ENCODE results near the gene FRY. TPM values are rescaled to one million over a fixed set of nuclear protein-coding genes. Genes with fewer than 3 reads are reported as not detected.

Gene FRY
- total and polyA plus RNA-seq, 2 donors = 45.9 to 61.4 TPM

DNA sequence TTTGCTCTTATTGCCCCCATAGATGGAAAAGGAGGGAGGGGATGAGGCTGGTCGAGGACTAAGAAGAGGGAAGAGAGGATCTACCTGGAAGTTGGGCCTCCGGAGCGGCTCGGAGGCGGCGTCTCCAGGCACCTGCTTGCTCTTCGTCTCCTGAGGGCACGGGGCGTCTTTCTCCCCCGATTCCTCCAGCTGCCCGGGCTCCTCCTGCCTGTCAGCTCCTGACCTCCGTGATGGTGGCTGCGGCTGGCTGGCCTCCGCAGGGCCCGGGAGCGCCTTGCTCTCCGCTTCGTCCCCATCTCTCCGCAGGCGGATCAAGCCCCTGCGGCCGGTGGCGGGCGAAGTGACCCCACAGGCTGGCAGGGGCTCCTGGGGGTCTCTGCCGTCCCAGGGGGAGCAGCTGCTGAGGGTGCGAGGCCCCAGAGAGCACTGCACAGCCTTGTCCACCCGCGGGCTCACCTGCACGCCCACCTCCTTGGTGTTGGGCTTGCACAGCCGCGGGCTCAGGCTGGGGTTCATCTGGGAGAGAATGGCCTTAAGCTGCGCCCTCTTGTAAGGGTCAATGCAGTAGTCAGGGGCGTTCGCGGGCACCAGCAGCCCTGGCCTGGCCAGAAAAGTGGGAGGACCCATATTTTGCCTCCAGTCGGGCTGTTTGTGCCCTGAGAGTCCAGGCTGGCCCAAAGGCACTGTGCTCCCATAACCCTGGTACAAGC, 279.8 kb downstream of the FRY start:
- H3K4me3 ChIP-seq (ENCODE audit: low read depth, low read length) = no peak overlapping the region
- 92% methylated on average over 36 of the region's 36 CpGs for WGBS
- H3K4me1 ChIP-seq (ENCODE audit: insufficient read depth) = no peaks in the 10 kb centered on the region
- H3K36me3 ChIP-seq (ENCODE audit: insufficient read depth) = no peaks in the 10 kb centered on the region
- H3K27ac ChIP-seq (ENCODE audit: low read depth) = no peak overlapping the region
- no peak for DNase-seq (ENCODE audit: extremely low spot score)

DNA sequence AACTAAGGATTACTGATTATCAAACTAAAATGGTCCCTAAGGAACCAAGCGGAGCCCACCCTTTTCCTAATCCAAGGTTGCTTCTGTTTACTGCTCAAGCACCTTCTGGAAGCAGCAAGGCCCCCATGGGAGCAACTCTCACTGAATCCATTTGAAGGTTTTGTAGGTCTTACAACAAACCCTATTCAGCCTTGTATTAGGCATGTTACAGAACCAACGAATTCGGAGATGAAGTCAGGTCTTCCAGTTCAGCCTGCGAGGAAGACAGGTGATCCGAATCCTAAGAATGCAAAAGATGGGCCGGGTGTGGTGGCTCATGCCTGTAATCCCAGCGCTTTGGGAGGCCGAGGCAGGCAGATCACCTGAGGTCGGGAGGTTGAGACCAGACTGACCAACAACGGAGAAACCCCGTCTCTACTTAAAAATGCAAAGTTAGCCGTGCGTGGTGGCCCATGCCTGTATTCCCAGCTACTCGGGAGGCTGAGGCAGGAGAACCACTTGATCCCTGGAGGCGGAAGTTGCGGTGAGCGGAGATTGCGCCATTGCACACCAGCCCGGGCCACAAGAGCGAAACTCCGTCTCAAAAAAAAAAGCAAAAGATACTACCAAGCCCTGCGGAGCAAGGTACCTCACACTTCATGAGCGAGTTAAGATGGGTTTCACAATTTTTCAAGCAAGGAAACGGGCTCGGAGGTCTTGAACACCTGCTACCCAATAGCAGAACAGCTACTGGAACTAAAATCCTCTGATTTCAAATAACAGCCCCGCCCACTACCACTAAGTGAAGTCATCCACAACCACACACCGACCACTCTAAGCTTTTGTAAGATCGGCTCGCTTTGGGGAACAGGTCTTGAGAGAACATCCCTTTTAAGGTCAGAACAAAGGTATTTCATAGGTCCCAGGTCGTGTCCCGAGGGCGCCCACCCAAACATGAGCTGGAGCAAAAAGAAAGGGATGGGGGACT, 283.0 kb downstream of the FRY start:
- WGBS = 75% methylated on average over 32 of the region's 32 CpGs
- Histone ChIP-seq H3K4me3 (ENCODE audit: low read depth, low read length) (peak overlapping the region; percentile 63), H3K27ac (ENCODE audit: low read depth) (peak overlapping the region; percentile 95), H3K36me3 (ENCODE audit: insufficient read depth) (no peaks in the 10 kb centered on the region), H3K4me1 (ENCODE audit: insufficient read depth) (no peaks in the 10 kb centered on the region)
- DNase-seq (ENCODE audit: extremely low spot score) = peak; percentile 31

DNA sequence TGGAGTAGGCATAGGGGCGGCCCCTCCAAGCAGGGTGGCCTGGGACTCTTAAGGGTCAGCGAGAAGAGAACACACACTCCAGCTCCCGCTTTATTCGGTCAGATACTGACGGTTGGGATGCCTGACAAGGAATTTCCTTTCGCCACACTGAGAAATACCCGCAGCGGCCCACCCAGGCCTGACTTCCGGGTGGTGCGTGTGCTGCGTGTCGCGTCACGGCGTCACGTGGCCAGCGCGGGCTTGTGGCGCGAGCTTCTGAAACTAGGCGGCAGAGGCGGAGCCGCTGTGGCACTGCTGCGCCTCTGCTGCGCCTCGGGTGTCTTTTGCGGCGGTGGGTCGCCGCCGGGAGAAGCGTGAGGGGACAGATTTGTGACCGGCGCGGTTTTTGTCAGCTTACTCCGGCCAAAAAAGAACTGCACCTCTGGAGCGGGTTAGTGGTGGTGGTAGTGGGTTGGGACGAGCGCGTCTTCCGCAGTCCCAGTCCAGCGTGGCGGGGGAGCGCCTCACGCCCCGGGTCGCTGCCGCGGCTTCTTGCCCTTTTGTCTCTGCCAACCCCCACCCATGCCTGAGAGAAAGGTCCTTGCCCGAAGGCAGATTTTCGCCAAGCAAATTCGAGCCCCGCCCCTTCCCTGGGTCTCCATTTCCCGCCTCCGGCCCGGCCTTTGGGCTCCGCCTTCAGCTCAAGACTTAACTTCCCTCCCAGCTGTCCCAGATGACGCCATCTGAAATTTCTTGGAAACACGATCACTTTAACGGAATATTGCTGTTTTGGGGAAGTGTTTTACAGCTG, 283.9 kb downstream of the FRY start, which contains the start of the genes BRCA2 and ZAR1L:
BRCA2 (plus strand) TSS at position 271 of the 790 bp plus-strand sequence. CDS start 953 bp downstream, outside the sequence.
ZAR1L (minus strand) TSS at position 126 of the 790 bp plus-strand sequence. CDS start 3,438 bp downstream, outside the sequence.
- DNase-seq (ENCODE audit: extremely low spot score) = peak; percentile 72
- H3K4me3 ChIP-seq (ENCODE audit: low read depth, low read length) = peak within 1 kb of the TSS; percentile 63
- H3K36me3 ChIP-seq (ENCODE audit: insufficient read depth) = no peaks in the 10 kb centered on the region
- H3K27ac ChIP-seq (ENCODE audit: low read depth) = peak within 1 kb of the TSS; percentile 95
- under 1% methylated on average over 60 of the region's 60 CpGs for WGBS
- no peaks in the 10 kb centered on the region for H3K4me1 ChIP-seq (ENCODE audit: insufficient read depth)

DNA sequence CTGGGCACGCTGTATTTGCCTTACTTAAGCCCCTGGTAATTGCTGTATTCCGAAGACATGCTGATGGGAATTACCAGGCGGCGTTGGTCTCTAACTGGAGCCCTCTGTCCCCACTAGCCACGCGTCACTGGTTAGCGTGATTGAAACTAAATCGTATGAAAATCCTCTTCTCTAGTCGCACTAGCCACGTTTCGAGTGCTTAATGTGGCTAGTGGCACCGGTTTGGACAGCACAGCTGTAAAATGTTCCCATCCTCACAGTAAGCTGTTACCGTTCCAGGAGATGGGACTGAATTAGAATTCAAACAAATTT, 284.4 kb downstream of the FRY start:
- Histone ChIP-seq H3K4me1 (ENCODE audit: insufficient read depth) (no peaks in the 10 kb centered on the region), H3K36me3 (ENCODE audit: insufficient read depth) (no peaks in the 10 kb centered on the region), H3K27ac (ENCODE audit: low read depth) (no peak overlapping the region), H3K4me3 (ENCODE audit: low read depth, low read length) (peak overlapping the region; percentile 63)
- DNase-seq (ENCODE audit: extremely low spot score) = no peak
- WGBS = under 1% methylated on average over 13 of the region's 13 CpGs

DNA sequence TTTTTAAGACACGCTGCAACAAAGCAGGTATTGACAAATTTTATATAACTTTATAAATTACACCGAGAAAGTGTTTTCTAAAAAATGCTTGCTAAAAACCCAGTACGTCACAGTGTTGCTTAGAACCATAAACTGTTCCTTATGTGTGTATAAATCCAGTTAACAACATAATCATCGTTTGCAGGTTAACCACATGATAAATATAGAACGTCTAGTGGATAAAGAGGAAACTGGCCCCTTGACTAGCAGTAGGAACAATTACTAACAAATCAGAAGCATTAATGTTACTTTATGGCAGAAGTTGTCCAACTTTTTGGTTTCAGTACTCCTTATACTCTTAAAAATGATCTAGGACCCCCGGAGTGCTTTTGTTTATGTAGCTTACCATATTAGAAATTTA, 284.9 kb downstream of the FRY start:
- WGBS = 55% methylated on average over 6 of the region's 6 CpGs
- H3K27ac ChIP-seq (ENCODE audit: low read depth) = no peak overlapping the region
- no peak for DNase-seq (ENCODE audit: extremely low spot score)
- peak overlapping the region; percentile 63 for H3K4me3 ChIP-seq (ENCODE audit: low read depth, low read length)
- H3K36me3 ChIP-seq (ENCODE audit: insufficient read depth) = no peaks in the 10 kb centered on the region
- H3K4me1 ChIP-seq (ENCODE audit: insufficient read depth) = no peaks in the 10 kb centered on the region

DNA sequence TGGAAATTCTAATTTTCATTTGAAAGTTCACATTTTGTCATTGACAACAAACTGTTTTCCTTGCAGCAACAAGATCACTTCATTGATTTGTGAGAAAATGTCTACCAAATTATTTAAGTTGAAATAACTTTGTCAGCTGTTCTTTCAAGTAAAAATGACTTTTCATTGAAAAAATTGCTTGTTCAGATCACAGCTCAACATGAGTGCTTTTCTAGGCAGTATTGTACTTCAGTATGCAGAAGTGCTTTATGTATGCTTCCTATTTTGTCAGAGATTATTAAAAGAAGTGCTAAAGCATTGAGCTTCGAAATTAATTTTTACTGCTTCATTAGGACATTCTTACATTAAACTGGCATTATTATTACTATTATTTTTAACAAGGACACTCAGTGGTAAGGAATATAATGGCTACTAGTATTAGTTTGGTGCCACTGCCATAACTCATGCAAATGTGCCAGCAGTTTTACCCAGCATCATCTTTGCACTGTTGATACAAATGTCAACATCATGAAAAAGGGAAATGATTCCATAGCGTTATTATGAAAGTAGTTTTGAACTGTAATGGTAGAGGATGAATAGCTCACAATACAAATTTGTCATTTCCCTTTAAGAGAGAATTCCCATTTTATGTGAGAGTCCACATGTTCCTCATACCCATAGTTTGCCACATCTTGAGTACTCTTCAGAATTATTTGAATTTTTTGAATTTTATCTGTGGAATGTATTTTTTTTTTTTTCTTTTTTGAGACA, 286.3 kb downstream of the FRY start:
- Histone ChIP-seq H3K4me1 (ENCODE audit: insufficient read depth) (no peaks in the 10 kb centered on the region), H3K27ac (ENCODE audit: low read depth) (no peak overlapping the region), H3K36me3 (ENCODE audit: insufficient read depth) (no peaks in the 10 kb centered on the region), H3K4me3 (ENCODE audit: low read depth, low read length) (no peak overlapping the region)
- 94% methylated on average over 2 of the region's 2 CpGs for WGBS
- DNase-seq (ENCODE audit: extremely low spot score) = no peak

DNA sequence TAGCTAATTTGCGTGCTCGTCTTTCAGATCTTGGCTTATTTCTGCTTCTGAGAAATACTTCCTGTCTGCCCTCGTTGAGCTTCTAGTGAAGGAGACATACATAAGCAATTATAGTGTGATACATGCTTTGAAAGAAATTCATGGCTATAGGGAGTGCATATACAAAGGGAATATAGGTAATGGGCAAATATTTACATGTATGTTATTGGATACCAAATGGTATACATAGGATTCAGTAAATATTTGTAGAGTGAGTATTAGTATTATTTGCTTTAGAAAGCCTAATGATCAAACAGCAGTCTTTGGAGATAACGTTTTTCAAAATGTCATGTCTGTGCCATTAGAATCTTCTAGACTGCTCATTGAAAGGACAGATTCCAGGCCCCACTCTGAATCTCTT, 289.0 kb downstream of the FRY start:
- Histone ChIP-seq H3K4me3 (ENCODE audit: low read depth, low read length) (no peak overlapping the region), H3K4me1 (ENCODE audit: insufficient read depth) (no peaks in the 10 kb centered on the region), H3K36me3 (ENCODE audit: insufficient read depth) (no peaks in the 10 kb centered on the region), H3K27ac (ENCODE audit: low read depth) (no peak overlapping the region)
- WGBS = 71% methylated on average over 4 of the region's 4 CpGs
- no peak for DNase-seq (ENCODE audit: extremely low spot score)

DNA sequence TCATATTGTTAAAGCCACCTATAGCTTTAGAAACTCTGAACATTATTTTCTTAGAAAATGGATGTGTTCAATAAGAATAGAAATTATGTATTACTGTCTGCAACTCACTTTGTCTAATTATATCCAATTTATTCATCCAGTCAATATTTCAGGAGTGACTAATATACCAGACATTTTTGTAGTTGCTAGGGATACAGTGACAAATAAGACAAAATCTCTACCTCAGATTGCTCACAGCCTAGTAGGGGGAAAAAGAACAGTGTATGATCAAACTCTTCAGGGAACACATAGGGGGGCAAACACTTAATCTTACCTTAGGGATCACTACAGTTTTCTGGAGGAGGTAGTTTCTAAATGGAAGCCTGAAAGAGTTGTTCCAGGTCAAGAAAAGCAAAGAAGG, 292.3 kb downstream of the FRY start:
- Histone ChIP-seq H3K27ac (ENCODE audit: low read depth) (no peak overlapping the region), H3K4me1 (ENCODE audit: insufficient read depth) (no peaks in the 10 kb centered on the region)
- DNase-seq (ENCODE audit: extremely low spot score) = no peak

DNA sequence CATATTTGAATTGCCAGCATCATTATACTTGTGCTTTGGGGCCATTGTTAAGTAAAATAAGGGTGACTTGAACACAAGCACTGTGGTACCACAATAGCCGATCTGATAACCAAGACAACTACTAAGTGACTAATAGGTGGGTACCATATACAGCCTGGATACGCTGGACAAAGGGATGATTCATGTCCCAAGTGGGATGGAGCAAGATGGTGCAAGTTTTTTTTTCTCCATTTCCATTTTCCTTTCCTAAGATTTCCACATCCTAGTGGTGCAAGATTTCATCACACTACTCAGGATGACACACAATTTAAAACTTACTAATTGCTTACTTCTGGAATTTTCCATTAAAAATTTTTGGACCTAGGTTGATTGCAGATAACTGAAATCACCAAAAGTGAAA, 298.9 kb downstream of the FRY start:
- WGBS = 95% methylated on average over 2 of the region's 2 CpGs
- Histone ChIP-seq H3K36me3 (ENCODE audit: insufficient read depth) (no peaks in the 10 kb centered on the region), H3K27ac (ENCODE audit: low read depth) (no peak overlapping the region), H3K4me3 (ENCODE audit: low read depth, low read length) (no peak overlapping the region), H3K4me1 (ENCODE audit: insufficient read depth) (no peaks in the 10 kb centered on the region)
- no peak for DNase-seq (ENCODE audit: extremely low spot score)

More for the DNA sequence above, 292.3 kb downstream of the FRY start:
- Histone ChIP-seq H3K36me3 (ENCODE audit: insufficient read depth) (no peaks in the 10 kb centered on the region), H3K4me3 (ENCODE audit: low read depth, low read length) (no peak overlapping the region)

DNA sequence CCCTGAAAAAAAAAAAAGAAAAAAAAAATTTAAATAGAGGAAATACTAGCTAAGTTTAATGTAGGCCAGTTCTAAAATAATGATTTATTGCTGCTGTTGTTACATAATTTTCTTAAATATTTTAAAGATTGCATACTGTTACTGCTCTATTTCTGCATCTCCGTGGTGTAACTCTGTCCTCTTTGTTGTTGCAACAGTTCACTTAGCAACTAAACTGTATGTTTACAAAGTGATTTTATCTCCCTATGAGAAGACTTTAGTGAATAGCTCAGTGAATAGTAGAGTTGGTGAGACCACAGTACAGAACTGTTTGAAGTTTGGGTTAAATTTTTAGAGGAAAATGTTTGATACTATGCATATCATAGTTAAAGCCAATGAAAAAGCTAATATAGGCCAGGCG, 303.1 kb downstream of the FRY start:
- 55% methylated on average over 2 of the region's 2 CpGs for WGBS
- Histone ChIP-seq H3K36me3 (ENCODE audit: insufficient read depth) (no peaks in the 10 kb centered on the region), H3K4me1 (ENCODE audit: insufficient read depth) (no peaks in the 10 kb centered on the region), H3K27ac (ENCODE audit: low read depth) (no peak overlapping the region), H3K4me3 (ENCODE audit: low read depth, low read length) (no peak overlapping the region)
- no peak for DNase-seq (ENCODE audit: extremely low spot score)

DNA sequence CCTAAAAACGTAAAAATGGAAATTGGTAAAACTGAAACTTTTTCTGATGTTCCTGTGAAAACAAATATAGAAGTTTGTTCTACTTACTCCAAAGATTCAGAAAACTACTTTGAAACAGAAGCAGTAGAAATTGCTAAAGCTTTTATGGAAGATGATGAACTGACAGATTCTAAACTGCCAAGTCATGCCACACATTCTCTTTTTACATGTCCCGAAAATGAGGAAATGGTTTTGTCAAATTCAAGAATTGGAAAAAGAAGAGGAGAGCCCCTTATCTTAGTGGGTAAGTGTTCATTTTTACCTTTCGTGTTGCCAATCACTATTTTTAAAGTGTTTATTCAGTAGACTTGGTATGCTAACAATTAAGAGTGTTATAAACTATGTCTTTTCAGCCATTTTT, 309.3 kb downstream of the FRY start:
- WGBS = 90% methylated on average over 3 of the region's 3 CpGs
- no peak overlapping the region for H3K27ac ChIP-seq (ENCODE audit: low read depth)
- no peak overlapping the region for H3K4me3 ChIP-seq (ENCODE audit: low read depth, low read length)
- no peaks in the 10 kb centered on the region for H3K36me3 ChIP-seq (ENCODE audit: insufficient read depth)
- DNase-seq (ENCODE audit: extremely low spot score) = no peak
- H3K4me1 ChIP-seq (ENCODE audit: insufficient read depth) = no peaks in the 10 kb centered on the region

DNA sequence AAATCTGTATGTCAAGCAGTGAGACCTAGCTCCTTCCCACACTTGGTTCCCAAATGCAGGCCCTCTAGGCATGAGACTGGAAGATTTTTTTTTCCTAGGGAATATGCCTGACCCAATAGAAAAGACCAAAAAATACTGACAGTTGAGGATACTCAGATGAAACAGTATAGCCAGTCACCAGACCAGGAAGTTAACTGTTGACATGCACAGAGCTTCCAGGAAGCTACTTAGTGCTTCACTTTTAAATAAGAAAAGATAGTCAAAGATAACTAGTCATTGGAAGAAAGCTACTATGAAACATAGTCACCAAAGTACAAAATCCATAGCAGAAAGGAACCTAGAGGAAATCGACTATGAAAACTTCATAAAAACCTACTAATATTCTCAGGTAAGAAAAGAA, 316.1 kb downstream of the FRY start:
- no peak for DNase-seq (ENCODE audit: extremely low spot score)
- no peaks in the 10 kb centered on the region for H3K36me3 ChIP-seq (ENCODE audit: insufficient read depth)
- H3K4me3 ChIP-seq (ENCODE audit: low read depth, low read length) = no peak overlapping the region
- H3K4me1 ChIP-seq (ENCODE audit: insufficient read depth) = no peaks in the 10 kb centered on the region
- WGBS = 92% methylated on average over 1 of the region's 1 CpG
- H3K27ac ChIP-seq (ENCODE audit: low read depth) = no peak overlapping the region
